Vagina (tissue), 2 donors: ENCODE measurements around the gene MSANTD1. TPM values are rescaled to one million over a fixed set of nuclear protein-coding genes. Genes with fewer than 3 reads are reported as not detected.

Source experiments
- DNase-seq, 2 donors: peaks; one replicate each; pipeline ENCODE4 v3.0.0-alpha.2; 2017; ENCODE audit errors: extremely low spot score in 2 of 2
- H3K27ac ChIP-seq: fragments of 200-600 bp; sonication (generic); one replicate; pipeline ENCODE4 v1.5.1; 2019
- H3K27me3 ChIP-seq: fragments of 200-600 bp; sonication (generic); one replicate; pipeline ENCODE4 v1.5.1; 2019
- H3K36me3 ChIP-seq, 2 donors: fragments of 200-600 bp; sonication (generic); one replicate each; pipeline ENCODE4 v1.5.1; 2017 to 2019
- H3K4me1 ChIP-seq: fragments of 200-600 bp; sonication (generic); one replicate; pipeline ENCODE4 v1.5.1; 2019
- H3K4me3 ChIP-seq, 2 donors: fragments of 200-600 bp; sonication (generic); 1 replicate in 1 of 2; 2 replicates in 1 of 2; pipeline ENCODE4 v1.5.1; 2016 to 2019
- H3K9me3 ChIP-seq: fragments of 200-600 bp; sonication (generic); one replicate; pipeline ENCODE4 v1.5.1; 2019
- POLR2A ChIP-seq, 2 donors: fragments of 450-650 bp; IDR thresholded peaks; one replicate each; pipeline ENCODE4 v1.6.1; 2017; ENCODE audit warnings: antibody characterized with exemption in 2 of 2, mild to moderate bottlenecking in 2 of 2, moderate library complexity in 2 of 2
- POLR2AphosphoS5 ChIP-seq, 2 donors: sonication (generic); formaldehyde crosslinking; IDR thresholded peaks; one replicate each; pipeline ENCODE4 v1.9.0; 2017; ENCODE audit warnings: antibody characterized with exemption in 2 of 2, mild to moderate bottlenecking in 2 of 2, low read depth in 1 of 2; ENCODE audit not compliant: insufficient read depth in 1 of 2
- intact Hi-C: fragments of 100-400 bp; cut with DNase I; formaldehyde crosslinking; loops from one replicate; pipeline ENCODE4 v1.15.1; 2023
- total RNA-seq: library from RNA; depleted of rRNA; stranded (reverse); fragments of >200 nt; gene quantifications from one replicate; pipeline ENCODE4 v1.2.3, GENCODE V29; 2016
- TF ChIP-seq, protein P1 (sequence below), 3 experiments: fragments of 450-650 bp in 2 of 3; fragments of 200-600 bp in 1 of 3; sonication (generic) in 1 of 3; IDR thresholded peaks; one replicate each; pipeline ENCODE4 v1.5.1; 2017 to 2019; ENCODE audit warnings: antibody characterized with exemption in 3 of 3, mild to moderate bottlenecking in 2 of 3, moderate library complexity in 2 of 3

The MSANTD1 gene
- total RNA-seq, 1 donor from 2014 or later, result 0.49 TPM

DNA sequence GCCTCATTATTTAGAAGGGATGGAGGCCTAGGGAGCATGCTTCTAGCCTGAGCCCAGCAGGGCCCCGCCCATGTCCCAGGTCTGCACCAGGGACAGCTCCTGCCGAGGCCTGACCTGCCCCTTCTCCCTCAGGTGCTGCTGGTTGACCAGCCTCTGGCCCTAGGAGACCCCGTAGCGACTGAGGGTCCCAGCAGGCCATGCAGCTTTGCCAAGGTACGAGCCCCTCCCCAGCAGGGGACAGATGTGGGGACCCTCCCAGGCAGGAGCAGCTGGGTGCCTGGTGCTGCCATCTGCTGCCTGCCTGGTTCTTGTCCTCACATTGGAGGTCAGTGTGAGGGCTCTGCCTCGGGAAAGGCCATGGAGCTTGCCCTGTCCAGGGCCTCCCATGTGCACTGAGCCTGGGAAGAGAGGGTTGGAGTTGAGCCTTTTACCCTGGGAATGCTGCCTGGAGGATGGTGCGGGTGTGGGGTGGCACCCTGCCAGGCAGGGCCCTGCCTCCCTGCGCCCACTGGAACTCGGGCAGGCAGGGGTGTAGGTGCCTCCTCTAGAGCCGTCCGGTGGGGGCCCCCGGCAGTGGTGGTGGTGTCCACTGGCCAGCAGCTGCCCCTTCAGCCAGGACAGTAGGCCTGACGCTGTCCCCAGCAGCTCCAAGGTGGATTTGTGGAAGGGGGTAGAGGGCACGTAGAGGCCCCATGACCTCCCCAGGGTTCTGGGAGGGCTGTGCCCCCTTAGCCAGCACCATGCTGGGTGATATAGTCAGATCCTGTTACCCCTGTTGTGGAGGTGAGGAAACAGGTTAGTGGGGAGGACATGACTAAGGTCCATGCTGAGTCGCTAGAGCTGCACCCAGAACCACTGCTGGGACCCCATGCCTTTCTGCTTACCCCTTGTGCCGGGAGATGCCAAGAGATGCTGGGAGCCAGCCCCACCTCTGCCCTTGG lies 2.2 kb upstream of the MSANTD1 start:
- no peak overlapping the region for H3K4me3 ChIP-seq
- H3K9me3 ChIP-seq, result no peaks in the 10 kb centered on the region
- H3K4me1 ChIP-seq, result peaks cover 4% of the 10 kb centered on the region
- intact Hi-C loops, result no loop called here
- H3K27ac ChIP-seq, result no peak overlapping the region
- no peaks in the 10 kb centered on the region for H3K36me3 ChIP-seq
- no peaks in the 10 kb centered on the region for H3K27me3 ChIP-seq
- TF ChIP-seq, protein P1, sequence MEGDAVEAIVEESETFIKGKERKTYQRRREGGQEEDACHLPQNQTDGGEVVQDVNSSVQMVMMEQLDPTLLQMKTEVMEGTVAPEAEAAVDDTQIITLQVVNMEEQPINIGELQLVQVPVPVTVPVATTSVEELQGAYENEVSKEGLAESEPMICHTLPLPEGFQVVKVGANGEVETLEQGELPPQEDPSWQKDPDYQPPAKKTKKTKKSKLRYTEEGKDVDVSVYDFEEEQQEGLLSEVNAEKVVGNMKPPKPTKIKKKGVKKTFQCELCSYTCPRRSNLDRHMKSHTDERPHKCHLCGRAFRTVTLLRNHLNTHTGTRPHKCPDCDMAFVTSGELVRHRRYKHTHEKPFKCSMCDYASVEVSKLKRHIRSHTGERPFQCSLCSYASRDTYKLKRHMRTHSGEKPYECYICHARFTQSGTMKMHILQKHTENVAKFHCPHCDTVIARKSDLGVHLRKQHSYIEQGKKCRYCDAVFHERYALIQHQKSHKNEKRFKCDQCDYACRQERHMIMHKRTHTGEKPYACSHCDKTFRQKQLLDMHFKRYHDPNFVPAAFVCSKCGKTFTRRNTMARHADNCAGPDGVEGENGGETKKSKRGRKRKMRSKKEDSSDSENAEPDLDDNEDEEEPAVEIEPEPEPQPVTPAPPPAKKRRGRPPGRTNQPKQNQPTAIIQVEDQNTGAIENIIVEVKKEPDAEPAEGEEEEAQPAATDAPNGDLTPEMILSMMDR (IDR thresholded peaks at IDR 0.05), result no peak
- TF ChIP-seq POLR2A (IDR thresholded peaks at IDR 0.05) (no peak), POLR2AphosphoS5 (IDR thresholded peaks at IDR 0.05; ENCODE audit: insufficient read depth in 1 of 2, low read depth in 1 of 2) (no peak)
- DNase-seq, result no peak

DNA sequence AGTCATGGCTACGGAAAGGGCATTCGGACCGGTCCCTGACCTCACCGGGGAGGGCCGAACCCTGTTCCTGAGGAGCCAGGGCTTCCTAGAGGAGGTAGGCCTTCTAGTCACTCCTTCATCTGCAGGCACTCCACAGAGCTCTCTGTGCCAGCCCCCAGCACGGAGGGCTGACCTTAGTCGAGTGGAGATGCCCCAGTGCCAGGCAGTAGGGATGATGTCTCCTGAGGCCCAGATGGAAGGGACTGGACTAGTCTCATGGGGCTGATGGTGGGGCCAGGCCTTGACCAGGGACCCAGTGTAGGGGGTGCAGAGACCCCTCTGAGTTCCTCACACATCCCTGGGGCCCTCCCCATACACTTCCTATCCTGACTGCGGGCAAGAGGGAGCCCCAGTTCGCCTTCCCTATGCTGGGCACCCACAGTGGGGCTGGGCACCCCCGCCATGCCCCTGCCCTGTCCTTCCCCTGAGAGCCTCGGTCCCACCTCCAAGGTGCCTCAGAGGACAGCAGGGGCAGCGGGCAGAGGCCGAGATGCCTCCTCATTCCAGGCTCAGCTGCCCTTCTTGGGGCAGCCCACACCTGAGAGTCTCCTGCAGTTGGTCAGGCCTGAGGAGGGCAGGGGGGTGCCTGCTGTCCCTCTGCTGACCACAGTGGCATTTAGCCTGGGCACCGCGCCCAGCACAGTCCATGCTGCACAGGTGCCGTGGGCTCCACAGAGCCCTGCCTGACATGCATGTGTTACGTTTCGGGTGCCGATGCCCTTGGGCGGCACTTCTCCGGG lies 1.4 kb upstream of the MSANTD1 start:
- H3K4me1 ChIP-seq, result no peaks in the 10 kb centered on the region
- H3K9me3 ChIP-seq, result no peaks in the 10 kb centered on the region
- H3K27ac ChIP-seq, result no peak overlapping the region
- no peaks in the 10 kb centered on the region for H3K27me3 ChIP-seq
- H3K36me3 ChIP-seq, result no peaks in the 10 kb centered on the region
- intact Hi-C loops, result no loop called here
- TF ChIP-seq POLR2A (IDR thresholded peaks at IDR 0.05), result no peak
- no peak for TF ChIP-seq POLR2AphosphoS5 (IDR thresholded peaks at IDR 0.05; ENCODE audit: insufficient read depth in 1 of 2, low read depth in 1 of 2)
- TF ChIP-seq, protein P1 (IDR thresholded peaks at IDR 0.05), result no peak
- no peak overlapping the region for H3K4me3 ChIP-seq
- DNase-seq, result no peak

DNA sequence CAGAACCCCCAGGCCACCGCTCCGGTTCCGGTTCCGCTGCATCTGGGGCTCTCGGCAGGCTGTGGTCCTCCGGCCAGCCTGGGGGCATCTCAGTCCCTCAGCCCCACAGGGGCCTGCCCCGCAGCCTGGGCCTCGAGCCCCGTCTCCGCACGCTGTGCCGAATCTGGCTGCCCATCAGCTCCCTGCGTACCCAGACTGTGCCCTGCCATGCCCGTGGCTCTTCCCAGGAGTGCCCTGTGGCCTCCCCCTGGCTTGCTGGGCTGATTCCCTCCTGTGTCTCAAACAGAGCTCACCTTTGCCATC lies 830 bp upstream of the MSANTD1 start:
- DNase-seq, result no peak
- no peaks in the 10 kb centered on the region for H3K36me3 ChIP-seq
- H3K9me3 ChIP-seq, result no peaks in the 10 kb centered on the region
- no peaks in the 10 kb centered on the region for H3K27me3 ChIP-seq
- H3K4me1 ChIP-seq, result no peaks in the 10 kb centered on the region
- no peak for TF ChIP-seq POLR2A (IDR thresholded peaks at IDR 0.05)
- TF ChIP-seq, protein P1 (IDR thresholded peaks at IDR 0.05), result no peak
- no peak for TF ChIP-seq POLR2AphosphoS5 (IDR thresholded peaks at IDR 0.05; ENCODE audit: insufficient read depth in 1 of 2, low read depth in 1 of 2)
- intact Hi-C loops, result no loop called here
- no peak overlapping the region for H3K4me3 ChIP-seq
- no peak overlapping the region for H3K27ac ChIP-seq

DNA sequence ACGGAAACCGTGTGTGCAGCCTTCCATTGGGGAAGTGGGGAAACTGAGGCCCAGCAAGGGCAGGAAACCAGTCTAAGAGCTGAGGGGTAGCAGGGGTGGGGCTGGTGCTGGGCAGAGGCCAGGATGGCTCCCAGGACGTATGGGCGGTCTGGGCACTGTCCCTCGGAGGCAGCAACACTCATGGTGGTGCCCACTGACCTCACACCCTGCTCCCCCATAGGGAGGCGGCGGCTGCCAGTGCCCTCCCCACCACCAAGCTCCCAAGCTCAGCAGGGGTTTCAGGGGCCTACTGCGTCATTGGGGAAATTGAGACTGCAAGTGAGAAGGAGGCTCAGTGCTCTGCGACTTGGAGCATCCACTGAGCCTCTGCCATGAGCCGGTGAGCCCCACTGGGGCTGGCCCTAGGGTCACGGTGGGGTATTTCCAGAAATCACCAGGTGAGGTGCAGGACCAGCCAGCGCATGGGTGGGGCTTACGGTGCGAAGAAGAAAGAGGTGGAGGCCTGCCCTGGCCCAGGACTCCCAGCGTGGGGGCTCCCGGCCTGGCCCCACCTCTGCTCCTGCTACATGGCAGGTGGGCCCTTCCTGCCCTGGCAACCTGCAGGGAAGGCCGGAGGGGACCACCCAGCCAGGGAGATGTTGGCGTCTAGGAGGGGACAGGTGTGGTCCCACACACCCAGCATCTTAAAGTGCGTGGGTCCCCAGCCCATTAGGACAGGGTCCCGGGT lies 915 bp downstream of the MSANTD1 start:
- intact Hi-C loops, result no loop called here
- H3K27ac ChIP-seq, result no peak overlapping the region
- H3K27me3 ChIP-seq, result no peaks in the 10 kb centered on the region
- no peak for DNase-seq
- H3K9me3 ChIP-seq, result no peaks in the 10 kb centered on the region
- no peak overlapping the region for H3K4me3 ChIP-seq
- H3K4me1 ChIP-seq, result no peaks in the 10 kb centered on the region
- TF ChIP-seq POLR2AphosphoS5 (IDR thresholded peaks at IDR 0.05; ENCODE audit: insufficient read depth in 1 of 2, low read depth in 1 of 2) (no peak), POLR2A (IDR thresholded peaks at IDR 0.05) (no peak)
- TF ChIP-seq, protein P1 (IDR thresholded peaks at IDR 0.05), result no peak
- H3K36me3 ChIP-seq, result no peaks in the 10 kb centered on the region
